ENCODE measurements around the gene ZNG1B.
"Not testable (repeated sequence)": the region's sequence is repeated elsewhere in the genome, so short reads cannot be mapped to it uniquely, and the experiment has no call there.

DNA sequence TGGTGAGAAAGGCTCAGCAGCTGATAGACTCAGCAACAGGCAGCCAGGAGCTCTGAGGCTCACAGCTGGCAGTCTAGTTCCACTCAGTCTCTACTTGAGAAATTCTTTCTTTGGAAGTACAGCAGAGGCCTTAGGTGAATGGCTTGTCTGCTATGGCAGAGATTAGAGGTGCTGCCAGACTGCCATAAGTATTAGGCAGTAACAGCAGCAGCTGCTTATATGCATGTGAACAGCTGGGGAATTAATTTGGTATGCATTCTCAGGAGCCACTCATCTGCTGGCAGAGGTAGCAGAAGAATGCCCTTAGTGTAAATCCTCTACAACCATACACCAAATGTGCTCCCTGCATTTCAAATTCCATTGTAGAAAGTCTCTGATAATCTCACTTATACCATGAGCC is 28.3 kb downstream of the ZNG1B start:
- TF ChIP-seq, protein P1, sequence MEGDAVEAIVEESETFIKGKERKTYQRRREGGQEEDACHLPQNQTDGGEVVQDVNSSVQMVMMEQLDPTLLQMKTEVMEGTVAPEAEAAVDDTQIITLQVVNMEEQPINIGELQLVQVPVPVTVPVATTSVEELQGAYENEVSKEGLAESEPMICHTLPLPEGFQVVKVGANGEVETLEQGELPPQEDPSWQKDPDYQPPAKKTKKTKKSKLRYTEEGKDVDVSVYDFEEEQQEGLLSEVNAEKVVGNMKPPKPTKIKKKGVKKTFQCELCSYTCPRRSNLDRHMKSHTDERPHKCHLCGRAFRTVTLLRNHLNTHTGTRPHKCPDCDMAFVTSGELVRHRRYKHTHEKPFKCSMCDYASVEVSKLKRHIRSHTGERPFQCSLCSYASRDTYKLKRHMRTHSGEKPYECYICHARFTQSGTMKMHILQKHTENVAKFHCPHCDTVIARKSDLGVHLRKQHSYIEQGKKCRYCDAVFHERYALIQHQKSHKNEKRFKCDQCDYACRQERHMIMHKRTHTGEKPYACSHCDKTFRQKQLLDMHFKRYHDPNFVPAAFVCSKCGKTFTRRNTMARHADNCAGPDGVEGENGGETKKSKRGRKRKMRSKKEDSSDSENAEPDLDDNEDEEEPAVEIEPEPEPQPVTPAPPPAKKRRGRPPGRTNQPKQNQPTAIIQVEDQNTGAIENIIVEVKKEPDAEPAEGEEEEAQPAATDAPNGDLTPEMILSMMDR (IDR thresholded peaks at IDR 0.05) = not testable (repeated sequence)
- TF ChIP-seq EP300 (IDR thresholded peaks at IDR 0.05) = not testable (repeated sequence)

Measured in esophagus muscularis mucosa (tissue), 3 donors.